ENCODE measurements around the gene CHRNA5.
"Not testable (repeated sequence)": the region's sequence is repeated elsewhere in the genome, so short reads cannot be mapped to it uniquely, and the experiment has no call there.

DNA sequence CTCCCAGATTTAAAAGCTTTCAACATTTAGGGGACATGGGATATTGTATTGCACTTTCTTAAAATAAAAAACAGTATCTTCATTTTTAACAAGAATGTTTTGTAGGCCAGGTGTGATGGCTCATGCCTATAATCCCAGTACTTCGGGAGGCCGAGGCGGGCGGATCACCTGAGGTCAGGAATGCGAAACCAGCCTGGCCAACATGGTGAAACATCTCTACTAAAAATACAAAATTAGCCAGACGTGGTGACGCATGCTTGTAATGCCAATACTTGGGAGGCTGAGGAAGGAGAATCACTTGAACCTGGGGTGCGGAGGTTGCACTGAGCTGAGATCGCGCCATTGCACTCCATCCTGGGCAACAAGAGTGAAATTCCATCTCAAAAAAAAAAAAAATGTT, 5.1 kb upstream of the CHRNA5 start:
- not testable (repeated sequence) for TF ChIP-seq EZH2 (IDR thresholded peaks at IDR 0.05; ENCODE audit: borderline replicate concordance, low read length)
- TF ChIP-seq, protein P1, sequence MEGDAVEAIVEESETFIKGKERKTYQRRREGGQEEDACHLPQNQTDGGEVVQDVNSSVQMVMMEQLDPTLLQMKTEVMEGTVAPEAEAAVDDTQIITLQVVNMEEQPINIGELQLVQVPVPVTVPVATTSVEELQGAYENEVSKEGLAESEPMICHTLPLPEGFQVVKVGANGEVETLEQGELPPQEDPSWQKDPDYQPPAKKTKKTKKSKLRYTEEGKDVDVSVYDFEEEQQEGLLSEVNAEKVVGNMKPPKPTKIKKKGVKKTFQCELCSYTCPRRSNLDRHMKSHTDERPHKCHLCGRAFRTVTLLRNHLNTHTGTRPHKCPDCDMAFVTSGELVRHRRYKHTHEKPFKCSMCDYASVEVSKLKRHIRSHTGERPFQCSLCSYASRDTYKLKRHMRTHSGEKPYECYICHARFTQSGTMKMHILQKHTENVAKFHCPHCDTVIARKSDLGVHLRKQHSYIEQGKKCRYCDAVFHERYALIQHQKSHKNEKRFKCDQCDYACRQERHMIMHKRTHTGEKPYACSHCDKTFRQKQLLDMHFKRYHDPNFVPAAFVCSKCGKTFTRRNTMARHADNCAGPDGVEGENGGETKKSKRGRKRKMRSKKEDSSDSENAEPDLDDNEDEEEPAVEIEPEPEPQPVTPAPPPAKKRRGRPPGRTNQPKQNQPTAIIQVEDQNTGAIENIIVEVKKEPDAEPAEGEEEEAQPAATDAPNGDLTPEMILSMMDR (conservative IDR thresholded peaks at IDR 0.05 in 1 of 2, IDR thresholded peaks at IDR 0.05 in 1 of 2; ENCODE audit: extremely low read depth in 1 of 2, insufficient read depth in 1 of 2, low read depth in 1 of 2, low read length in 2 of 2) = not testable (repeated sequence)
